Spleen (tissue), 7 donors: ENCODE measurements around the gene ARF1.
"Not testable (repeated sequence)": the region's sequence is repeated elsewhere in the genome, so short reads cannot be mapped to it uniquely, and the experiment has no call there.

ENCODE experiments used
- CTCF ChIP-seq, 11 experiments: fragments of 200-600 bp in 7 of 11; fragments of 450-650 bp in 4 of 11; sonication (generic) in 4 of 11; IDR thresholded peaks in 8 of 11; conservative IDR thresholded peaks in 3 of 11; 1 replicate in 7 of 11; 2 replicates in 4 of 11; pipeline versions ENCODE4 v1.4.0 to v1.8.0; 2016 to 2021; ENCODE audit warnings: antibody characterized with exemption in 11 of 11, inconsistent platforms in 4 of 11, mild to moderate bottlenecking in 1 of 11
- POLR2A ChIP-seq, 3 donors: fragments of 450-650 bp; IDR thresholded peaks; one replicate each; pipeline ENCODE4 v1.5.1; 2017; ENCODE audit warnings: antibody characterized with exemption in 3 of 3, mild to moderate bottlenecking in 1 of 3
- donor health status: DM: no; HTN: no; CAD: no; lungs with moderate emphysema.
- donor health status: DM: no; HTN: no; CAD: no.
- donor health status: DM: no; HTN: no; CAD: no.

GRCh38 chr1:228111315-228111714 is 28.8 kb downstream of the ARF1 start:
- not testable (repeated sequence) for TF ChIP-seq CTCF (IDR thresholded peaks at IDR 0.05 in 8 of 11, conservative IDR thresholded peaks at IDR 0.05 in 3 of 11); POLR2A (IDR thresholded peaks at IDR 0.05)
